ENCODE measurements around the gene HNRNPA1L2. TPM values are rescaled to one million over a fixed set of nuclear protein-coding genes. Genes with fewer than 3 reads are reported as not detected.
"Not testable (repeated sequence)": the region's sequence is repeated elsewhere in the genome, so short reads cannot be mapped to it uniquely, and the experiment has no call there.

HNRNPA1L2 gene
- total RNA-seq, 1 experiment from 2014 or later: 10.6 TPM

GRCh38 chr13:52606126-52606525 is 36.1 kb upstream of the HNRNPA1L2 start:
- H4K5ac ChIP-seq (ENCODE audit: insufficient read length, low read depth, low read length); H4K8ac ChIP-seq (replicated peaks; ENCODE audit: insufficient read length, low read depth, low read length); H3K4ac ChIP-seq (ENCODE audit: low read depth, low read length); H2BK20ac ChIP-seq (ENCODE audit: low read depth, low read length, poor library complexity, severe bottlenecking); H2BK12ac ChIP-seq (ENCODE audit: insufficient read length, low read depth, low read length); H3K56ac ChIP-seq (ENCODE audit: insufficient read length, low read depth, low read length); H2AK5ac ChIP-seq (ENCODE audit: insufficient read length, low read length); H2BK5ac ChIP-seq (ENCODE audit: insufficient read length, low read length); H3K27ac ChIP-seq (ENCODE audit: insufficient read length, low read depth, low read length); H3T11ph ChIP-seq (ENCODE audit: low read length); H4K20me1 ChIP-seq (ENCODE audit: control insufficient read depth, insufficient read depth, insufficient read length); DNase-seq; H3K4me1 ChIP-seq (ENCODE audit: insufficient read depth, low read length); H2AFZ ChIP-seq (ENCODE audit: low read length); H3K18ac ChIP-seq (ENCODE audit: insufficient read length, low read depth, low read length); H2BK15ac ChIP-seq (ENCODE audit: low read depth, low read length); H3K79me2 ChIP-seq (ENCODE audit: insufficient read depth, low read length); H3K27ac Mint-ChIP-seq; H3K4me2 ChIP-seq (ENCODE audit: insufficient read depth, insufficient read length, low read length); H3K4me3 Mint-ChIP-seq; H3K27me3 Mint-ChIP-seq (ENCODE audit: low read depth); H3K9me3 ChIP-seq (ENCODE audit: control insufficient read depth, low read depth, low read length); H3K9me3 Mint-ChIP-seq; H3K23ac ChIP-seq (ENCODE audit: insufficient read length, low read depth, low read length); H3K27me3 ChIP-seq (ENCODE audit: insufficient read depth, low read length); H3K14ac ChIP-seq (ENCODE audit: insufficient read depth, low read length); H2BK120ac ChIP-seq (ENCODE audit: low read depth, low read length, poor library complexity, severe bottlenecking); H4K91ac ChIP-seq (ENCODE audit: insufficient read length, low read depth, low read length); H3K79me1 ChIP-seq (ENCODE audit: insufficient read depth, low read depth, low read length, poor library complexity, severe bottlenecking); H3K23me2 ChIP-seq (ENCODE audit: insufficient read length, low read depth, low read length, poor library complexity, severe bottlenecking); H3K36me3 Mint-ChIP-seq (ENCODE audit: insufficient read depth in 1 of 3, low read depth in 3 of 3); H3K9ac ChIP-seq (ENCODE audit: extremely low read depth, insufficient read length, low read length): not testable (repeated sequence)
- WGBS (ENCODE audit: extremely low coverage, insufficient read length, low lambda C conversion rate): no CpG with 5 or more reads among the region's 6 CpGs
- H3K4me1 Mint-ChIP-seq: peaks cover 11 to 16% of the 10 kb centered on the region in 2 experiments

- H2BK12ac ChIP-seq (ENCODE audit: insufficient read length, low read depth, low read length); H4K5ac ChIP-seq (ENCODE audit: insufficient read length, low read depth, low read length); H2BK15ac ChIP-seq (ENCODE audit: low read depth, low read length); H3K36me3 Mint-ChIP-seq (ENCODE audit: insufficient read depth in 1 of 3, low read depth in 3 of 3); H3K27me3 ChIP-seq (ENCODE audit: insufficient read depth, low read length); H3K9me3 Mint-ChIP-seq; H3K79me1 ChIP-seq (ENCODE audit: insufficient read depth, low read depth, low read length, poor library complexity, severe bottlenecking); H3K27ac ChIP-seq (ENCODE audit: insufficient read length, low read depth, low read length); H3K4me2 ChIP-seq (ENCODE audit: insufficient read depth, insufficient read length, low read length); H4K91ac ChIP-seq (ENCODE audit: insufficient read length, low read depth, low read length); H2AK5ac ChIP-seq (ENCODE audit: insufficient read length, low read length); H3K14ac ChIP-seq (ENCODE audit: insufficient read depth, low read length); H4K8ac ChIP-seq (replicated peaks; ENCODE audit: insufficient read length, low read depth, low read length); H3K27ac Mint-ChIP-seq; H3K56ac ChIP-seq (ENCODE audit: insufficient read length, low read depth, low read length); H3K9ac ChIP-seq (ENCODE audit: extremely low read depth, insufficient read length, low read length); H3K79me2 ChIP-seq (ENCODE audit: insufficient read depth, low read length); H3K9me3 ChIP-seq (ENCODE audit: control insufficient read depth, low read depth, low read length); H3K4me1 ChIP-seq (ENCODE audit: insufficient read depth, low read length); H3K27me3 Mint-ChIP-seq (ENCODE audit: low read depth); H2BK5ac ChIP-seq (ENCODE audit: insufficient read length, low read length); H3K23ac ChIP-seq (ENCODE audit: insufficient read length, low read depth, low read length); H2AFZ ChIP-seq (ENCODE audit: low read length); H2BK120ac ChIP-seq (ENCODE audit: low read depth, low read length, poor library complexity, severe bottlenecking); H4K20me1 ChIP-seq (ENCODE audit: control insufficient read depth, insufficient read depth, insufficient read length); H3K23me2 ChIP-seq (ENCODE audit: insufficient read length, low read depth, low read length, poor library complexity, severe bottlenecking); H2BK20ac ChIP-seq (ENCODE audit: low read depth, low read length, poor library complexity, severe bottlenecking); H3K4me3 Mint-ChIP-seq; H3K18ac ChIP-seq (ENCODE audit: insufficient read length, low read depth, low read length); H3T11ph ChIP-seq (ENCODE audit: low read length); DNase-seq; H3K4ac ChIP-seq (ENCODE audit: low read depth, low read length): not testable (repeated sequence)
- no CpG with 5 or more reads among the region's 1 CpG for WGBS (ENCODE audit: extremely low coverage, insufficient read length, low lambda C conversion rate)
- H3K4me1 Mint-ChIP-seq: peaks cover 11 to 16% of the 10 kb centered on the region in 2 experiments
These were observed 35.4 kb upstream of the HNRNPA1L2 start for GRCh38 chr13:52606795-52607194.
